Esophagus squamous epithelium (tissue), 5 donors: Measurements from ENCODE around the gene GSE1. TPM values are rescaled to one million over a fixed set of nuclear protein-coding genes. Genes with fewer than 3 reads are reported as not detected.

Experiments used
- DNase-seq: peaks from one replicate; lab custom pipeline; 2025; lab: John Stamatoyannopoulos, UW
- H3K27ac ChIP-seq, 4 donors: fragments of 200-600 bp; sonication (generic); one replicate each; pipeline ENCODE4 v1.5.1; 2016 to 2019; ENCODE audit warnings: mild to moderate bottlenecking in 1 of 4
- H3K27me3 ChIP-seq, 4 donors: fragments of 200-600 bp; sonication (generic); 1 replicate in 3 of 4; 2 replicates in 1 of 4; pipeline versions ENCODE4 v1.5.1 to v1.6.0; 2017 to 2021; ENCODE audit warnings: antibody characterized with exemption in 1 of 4
- H3K36me3 ChIP-seq, 3 donors: fragments of 200-600 bp; sonication (generic); one replicate each; pipeline ENCODE4 v1.5.1; 2016 to 2019
- H3K4me1 ChIP-seq, 3 donors: fragments of 200-600 bp; sonication (generic); one replicate each; pipeline ENCODE4 v1.5.1; 2017 to 2019
- H3K4me3 ChIP-seq, 4 donors: fragments of 200-600 bp; sonication (generic); 1 replicate in 3 of 4; 2 replicates in 1 of 4; pipeline ENCODE4 v1.5.1; 2016 to 2019; ENCODE audit warnings: mild to moderate bottlenecking in 2 of 4, moderate library complexity in 1 of 4
- H3K9me3 ChIP-seq, 3 donors: fragments of 200-600 bp; sonication (generic); one replicate each; pipeline ENCODE4 v1.5.1; 2016 to 2019
- POLR2A ChIP-seq, 4 donors: fragments of 450-650 bp; IDR thresholded peaks; one replicate each; pipeline ENCODE4 v1.6.1; 2017; ENCODE audit warnings: antibody characterized with exemption in 4 of 4, mild to moderate bottlenecking in 4 of 4, moderate library complexity in 3 of 4
- WGBS, 2 donors: methylation state at CpG; one replicate each; pipeline ENCODE4 v1.1.5; 2018; 5-methylcytosine and 5-hydroxymethylcytosine counted together
- intact Hi-C: fragments of 100-400 bp; cut with DNase I; formaldehyde crosslinking; loops from one replicate; pipeline ENCODE4 v1.15.0; 2022
- total RNA-seq, 4 donors: library from RNA; depleted of rRNA; stranded (reverse); fragments of >200 nt; gene quantifications; one replicate each; pipeline ENCODE4 v1.1.0, GENCODE V29; 2016
- TF ChIP-seq, protein P1 (sequence below), 6 experiments: fragments of 450-650 bp in 4 of 6; fragments of 200-600 bp in 2 of 6; sonication (generic) in 2 of 6; IDR thresholded peaks; one replicate each; pipeline ENCODE4 v1.5.1; 2016 to 2019; ENCODE audit warnings: antibody characterized with exemption in 6 of 6, mild to moderate bottlenecking in 4 of 6, moderate library complexity in 4 of 6
- donor health status: DM: yes; HTN: yes; CAD: no.

Gene GSE1
- total RNA-seq, 4 donors from 2014 or later, result 24.6 to 33.6 (median 28.9) TPM

DNA sequence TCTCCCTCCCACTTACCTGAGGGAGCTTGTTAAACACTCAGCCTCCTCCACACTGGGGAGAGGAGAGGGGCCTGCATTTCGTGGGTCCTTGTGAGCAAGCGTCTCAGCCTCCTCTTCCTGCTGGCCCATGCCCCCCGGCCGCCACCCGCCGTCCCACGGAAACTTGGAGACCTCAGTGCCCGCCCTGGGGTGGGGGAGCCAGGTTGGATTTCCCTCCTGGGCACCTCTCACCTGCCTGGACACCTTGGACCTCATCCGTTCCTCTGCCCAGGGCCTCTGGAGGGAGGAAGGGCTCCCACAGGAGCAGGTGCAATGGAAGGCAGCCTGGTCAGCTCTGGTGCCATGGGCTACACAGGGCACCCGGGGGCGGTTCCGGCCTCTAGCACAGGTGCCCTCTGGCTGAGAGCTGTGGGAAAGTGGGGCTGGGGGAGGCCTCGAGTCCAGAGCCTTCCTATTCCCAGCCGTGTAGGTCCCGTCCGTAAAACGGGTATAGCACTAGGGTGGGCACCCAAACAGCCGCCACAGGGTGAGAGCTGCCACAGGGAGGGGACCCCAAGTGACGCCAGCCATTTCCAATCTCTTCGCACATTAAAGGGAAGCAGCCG lies 11.0 kb downstream of the GSE1 start:
- peaks cover 0 to 32% (median 0%) of the 10 kb centered on the region in 3 donors for H3K36me3 ChIP-seq
- H3K27ac ChIP-seq, result no peak overlapping the region
- intact Hi-C loops, result no loop called here
- H3K27me3 ChIP-seq, result no peaks in the 10 kb centered on the region
- H3K4me3 ChIP-seq, result no peak overlapping the region
- peaks cover 0 to under 1% (median 0%) of the 10 kb centered on the region in 3 donors for H3K9me3 ChIP-seq
- H3K4me1 ChIP-seq, result peaks cover 15 to 57% (median 21%) of the 10 kb centered on the region in 3 donors
- no peak for DNase-seq
- TF ChIP-seq POLR2A (IDR thresholded peaks at IDR 0.05), result no peak
- TF ChIP-seq, protein P1, sequence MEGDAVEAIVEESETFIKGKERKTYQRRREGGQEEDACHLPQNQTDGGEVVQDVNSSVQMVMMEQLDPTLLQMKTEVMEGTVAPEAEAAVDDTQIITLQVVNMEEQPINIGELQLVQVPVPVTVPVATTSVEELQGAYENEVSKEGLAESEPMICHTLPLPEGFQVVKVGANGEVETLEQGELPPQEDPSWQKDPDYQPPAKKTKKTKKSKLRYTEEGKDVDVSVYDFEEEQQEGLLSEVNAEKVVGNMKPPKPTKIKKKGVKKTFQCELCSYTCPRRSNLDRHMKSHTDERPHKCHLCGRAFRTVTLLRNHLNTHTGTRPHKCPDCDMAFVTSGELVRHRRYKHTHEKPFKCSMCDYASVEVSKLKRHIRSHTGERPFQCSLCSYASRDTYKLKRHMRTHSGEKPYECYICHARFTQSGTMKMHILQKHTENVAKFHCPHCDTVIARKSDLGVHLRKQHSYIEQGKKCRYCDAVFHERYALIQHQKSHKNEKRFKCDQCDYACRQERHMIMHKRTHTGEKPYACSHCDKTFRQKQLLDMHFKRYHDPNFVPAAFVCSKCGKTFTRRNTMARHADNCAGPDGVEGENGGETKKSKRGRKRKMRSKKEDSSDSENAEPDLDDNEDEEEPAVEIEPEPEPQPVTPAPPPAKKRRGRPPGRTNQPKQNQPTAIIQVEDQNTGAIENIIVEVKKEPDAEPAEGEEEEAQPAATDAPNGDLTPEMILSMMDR (IDR thresholded peaks at IDR 0.05), result no peak
- WGBS, 2 donors, result 73 to 90% methylated on average over 3 to 8 of the region's 21 CpGs

DNA sequence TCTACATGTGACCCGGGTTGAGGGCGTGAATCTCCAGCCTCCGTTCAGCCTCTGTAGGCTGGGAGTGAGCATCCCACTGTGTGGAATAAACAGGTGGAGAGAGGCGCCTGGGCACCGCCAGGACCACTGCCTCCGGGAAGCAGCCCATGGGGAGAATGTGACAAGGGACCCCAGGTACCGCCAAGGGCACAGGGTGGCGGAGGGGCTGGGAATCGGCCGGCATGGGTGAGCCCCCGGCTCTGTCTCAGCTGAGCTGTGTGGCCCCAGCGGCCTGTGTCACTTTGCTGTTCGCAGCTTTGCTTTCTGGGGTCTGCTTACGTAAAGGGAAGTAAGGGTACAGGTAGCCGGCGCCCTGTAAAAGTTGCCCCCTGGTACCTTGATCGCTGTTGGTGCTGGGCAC lies 11.5 kb downstream of the GSE1 start:
- peaks cover 0 to 5% (median 5%) of the 10 kb centered on the region in 3 donors for H3K9me3 ChIP-seq
- intact Hi-C loops, result no loop called here
- no peaks in the 10 kb centered on the region for H3K27me3 ChIP-seq
- peaks cover 15 to 56% (median 21%) of the 10 kb centered on the region in 3 donors for H3K4me1 ChIP-seq
- no peak overlapping the region for H3K4me3 ChIP-seq
- peaks cover 0 to 38% (median 0%) of the 10 kb centered on the region in 3 donors for H3K36me3 ChIP-seq
- TF ChIP-seq POLR2A (IDR thresholded peaks at IDR 0.05), result no peak
- TF ChIP-seq, protein P1 (IDR thresholded peaks at IDR 0.05), result no peak
- no peak overlapping the region for H3K27ac ChIP-seq
- DNase-seq, result no peak
- WGBS, 2 donors, result 100% methylated on average over 4 of the region's 17 CpGs

GRCh38 chr16:85625053-85625452 lies 11.9 kb downstream of the GSE1 start:
- 89 to 90% methylated on average over 9 to 23 of the region's 27 CpGs for WGBS, 2 donors
- H3K4me1 ChIP-seq, result peaks cover 15 to 56% (median 21%) of the 10 kb centered on the region in 3 donors
- intact Hi-C loops, result no loop called here

DNA sequence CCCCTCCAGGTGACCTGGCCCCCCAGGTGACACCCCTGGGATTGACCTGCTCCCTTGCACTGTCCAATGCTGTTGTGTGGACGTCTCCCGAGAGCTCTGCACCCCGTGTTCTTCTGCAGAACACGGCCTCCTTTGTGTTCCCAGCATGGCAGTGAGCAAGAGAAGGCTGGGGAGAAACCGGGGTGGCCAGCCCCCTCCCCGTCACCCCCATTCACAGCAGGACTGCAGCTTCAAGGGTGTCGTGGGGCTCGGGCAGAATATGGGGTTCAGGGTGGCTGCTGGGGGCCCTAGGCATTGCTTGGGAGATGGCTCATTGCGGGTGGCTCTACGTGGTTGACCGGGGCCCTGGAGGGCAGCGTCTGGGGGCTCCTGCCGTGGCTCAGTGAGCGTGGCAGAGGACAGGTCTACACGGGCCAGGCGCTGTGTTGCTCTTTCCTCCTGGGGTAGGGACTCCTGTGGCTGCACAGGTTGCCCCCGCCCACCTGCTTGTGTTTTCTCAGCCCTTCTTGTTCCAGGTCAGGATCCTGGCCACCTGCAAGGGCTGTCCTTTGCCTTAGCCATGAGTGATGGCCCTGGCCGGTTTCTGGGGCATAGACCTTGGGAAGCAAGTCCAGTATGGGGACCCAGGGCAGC lies 12.5 kb downstream of the GSE1 start:
- H3K4me1 ChIP-seq, result peaks cover 15 to 56% (median 21%) of the 10 kb centered on the region in 3 donors
- WGBS, 2 donors, result 100% methylated on average over 6 of the region's 18 CpGs; no CpG with 5 or more reads in 1 of the 2 donors
- H3K36me3 ChIP-seq, result peaks cover 0 to 43% (median 0%) of the 10 kb centered on the region in 3 donors
- no peak overlapping the region for H3K4me3 ChIP-seq
- intact Hi-C loops, result no loop called here
- H3K27me3 ChIP-seq, result no peaks in the 10 kb centered on the region
- no peak overlapping the region for H3K27ac ChIP-seq
- no peak for TF ChIP-seq POLR2A (IDR thresholded peaks at IDR 0.05)
- TF ChIP-seq, protein P1 (IDR thresholded peaks at IDR 0.05), result no peak
- no peak for DNase-seq
- H3K9me3 ChIP-seq, result peaks cover 0 to 10% (median 10%) of the 10 kb centered on the region in 3 donors

More at GRCh38 chr16:85625053-85625452, 11.9 kb downstream of the GSE1 start:
- no peak for TF ChIP-seq POLR2A (IDR thresholded peaks at IDR 0.05)
- TF ChIP-seq, protein P1 (IDR thresholded peaks at IDR 0.05), result no peak
- peaks cover 0 to 42% (median 0%) of the 10 kb centered on the region in 3 donors for H3K36me3 ChIP-seq
- no peak overlapping the region for H3K4me3 ChIP-seq
- no peaks in the 10 kb centered on the region for H3K27me3 ChIP-seq
- H3K27ac ChIP-seq, result no peak overlapping the region
- peaks cover 0 to 10% (median 9%) of the 10 kb centered on the region in 3 donors for H3K9me3 ChIP-seq
- no peak for DNase-seq
